Subcutaneous adipose tissue (tissue), 4 donors: ENCODE data around the gene YDJC. TPM values are rescaled to one million over a fixed set of nuclear protein-coding genes. Genes with fewer than 3 reads are reported as not detected.

ENCODE experiments used
- CTCF ChIP-seq: fragments of 450-650 bp; IDR thresholded peaks from one replicate; pipeline ENCODE4 v1.5.1; 2016; ENCODE audit warnings: low read depth, mild to moderate bottlenecking, control low read depth, antibody characterized with exemption, moderate library complexity
- total RNA-seq, 4 donors: library from RNA; depleted of rRNA; stranded (reverse); fragments of >200 nt; gene quantifications; one replicate each; pipeline ENCODE4 v1.1.0, GENCODE V29; 2016

The YDJC gene
- total RNA-seq, 4 donors from 2014 or later = 4.7 to 15.3 (median 12.9) TPM

DNA sequence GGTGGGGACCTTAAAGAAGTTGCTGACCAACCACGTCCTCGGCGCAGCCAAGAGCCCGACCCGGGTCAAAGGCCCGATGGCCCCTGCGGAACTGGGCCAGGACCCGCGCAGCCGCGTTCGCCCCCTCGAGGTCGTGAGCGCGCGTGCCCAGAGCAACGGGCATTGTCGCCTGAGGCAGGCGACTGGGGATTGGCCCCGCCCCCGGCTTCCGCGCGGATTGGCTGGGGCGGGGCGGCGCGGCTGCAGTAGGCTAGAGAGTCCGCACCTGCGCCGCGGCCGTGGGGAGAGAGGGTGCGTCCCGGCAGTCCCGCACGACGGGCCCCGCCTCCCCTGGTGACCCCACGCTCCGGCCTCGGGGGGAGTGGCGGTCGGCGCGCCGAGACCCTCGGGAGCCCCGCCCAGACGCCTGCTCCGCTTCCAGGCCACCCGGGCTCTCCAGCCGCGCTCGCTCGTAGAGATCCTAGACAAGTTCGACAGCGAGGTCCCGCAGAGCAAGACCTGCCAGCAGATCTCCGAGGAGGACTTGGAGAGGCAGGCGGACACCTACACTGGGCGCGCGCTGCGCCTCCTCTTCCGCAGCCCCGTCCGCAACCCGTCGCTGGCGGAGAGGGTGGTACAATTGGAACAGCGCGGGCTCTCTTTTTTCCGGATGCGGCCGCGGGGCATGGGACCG is 27.7 kb upstream of the YDJC start:
- no peak for TF ChIP-seq CTCF

GRCh38 chr22:21657020-21657359 is 27.2 kb upstream of the YDJC start:
- no peak for TF ChIP-seq CTCF

GRCh38 chr22:21652547-21653545 is 23.0 kb upstream of the YDJC start:
- TF ChIP-seq CTCF = no peak

DNA sequence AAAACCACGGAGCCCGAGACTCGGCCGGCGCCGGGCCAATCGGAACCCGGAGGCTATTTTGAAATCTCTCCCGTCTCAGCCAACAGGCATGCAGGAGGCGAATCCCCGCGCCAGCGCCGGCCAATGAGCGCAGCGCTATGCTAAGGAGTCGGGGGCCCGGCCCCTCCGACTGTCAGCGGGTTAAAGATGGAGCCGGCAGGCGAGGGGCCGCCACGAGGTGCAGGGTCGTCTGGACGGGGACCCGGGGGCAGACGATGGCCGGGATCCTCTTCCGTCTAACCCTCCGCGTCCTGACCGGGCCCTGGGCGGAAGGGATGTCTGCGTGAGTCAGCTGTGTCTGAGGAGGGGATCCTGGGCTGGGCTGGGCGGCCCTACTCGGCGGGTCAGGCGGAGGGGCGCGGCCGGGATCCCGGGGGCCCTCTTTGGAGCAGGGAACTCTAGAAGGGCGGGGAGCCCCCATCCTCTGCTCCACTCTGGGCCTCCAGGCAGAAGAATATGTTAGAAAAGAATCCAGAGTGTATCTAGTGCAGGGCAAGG is 22.3 kb upstream of the YDJC start:
- TF ChIP-seq CTCF = no peak

- TF ChIP-seq CTCF = no peak
Measured at GRCh38 chr22:21651521-21652009, 21.7 kb upstream of the YDJC start.

- TF ChIP-seq CTCF = no peak
Measured at GRCh38 chr22:21650823-21651520, 21.1 kb upstream of the YDJC start.
